Fibroblast of lung (primary cell): Measurements from ENCODE around the gene TNNI3.

Experiments used
- CTCF ChIP-seq, 2 donors: IDR thresholded peaks in 1 of 2; conservative IDR thresholded peaks in 1 of 2; 1 replicate in 1 of 2; 2 replicates in 1 of 2; pipeline ENCODE4 v1.5.1; 2011 to 2012; ENCODE audit warnings: low read length in 2 of 2, control low read depth in 1 of 2, inconsistent platforms in 1 of 2, low read depth in 1 of 2, mild to moderate bottlenecking in 1 of 2
- EZH2 ChIP-seq: IDR thresholded peaks from 2 replicates; pipeline ENCODE4 v1.5.1; 2012; ENCODE audit warnings: low read length, control low read depth, mild to moderate bottlenecking; ENCODE audit errors: missing control alignments

DNA sequence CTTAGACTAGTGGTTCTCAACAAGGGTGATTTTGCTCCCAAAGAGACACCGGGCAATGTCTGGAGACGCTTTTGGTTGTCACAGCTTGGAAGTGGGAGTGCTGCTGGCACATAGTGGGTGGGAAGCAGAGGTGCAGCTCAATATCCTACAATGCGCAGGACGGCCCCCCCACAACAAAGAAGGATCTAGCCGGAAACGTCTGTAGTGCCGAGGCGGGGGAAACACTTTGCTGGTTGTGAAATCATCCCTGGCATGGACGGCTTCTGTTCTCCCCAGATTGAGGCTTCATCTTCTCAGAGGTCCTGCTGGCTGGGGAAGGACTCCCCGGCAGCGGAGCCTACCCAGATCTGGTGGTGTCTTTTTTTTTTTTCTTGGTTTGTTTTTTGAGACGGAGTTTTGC is 35.9 kb upstream of the TNNI3 start:
- TF ChIP-seq CTCF (conservative IDR thresholded peaks at IDR 0.05 in 1 of 2, IDR thresholded peaks at IDR 0.05 in 1 of 2; ENCODE audit: low read depth in 1 of 2, low read length in 2 of 2) = no peak
- no peak for TF ChIP-seq EZH2
